ENCODE measurements around the gene FAM186B.

FAM186B gene

GRCh38 chr12:49626169-49626835 is 20.9 kb upstream of the FAM186B start:
- H3K27me3 Mint-ChIP-seq (ENCODE audit: low read depth, poor library complexity), result peaks cover 7% of the 10 kb centered on the region
- H3K4me1 Mint-ChIP-seq, result peaks cover 25% of the 10 kb centered on the region
- no peaks in the 10 kb centered on the region for H3K36me3 Mint-ChIP-seq (ENCODE audit: low read depth)
- H3K27ac Mint-ChIP-seq, result no peak overlapping the region
- no peak for DNase-seq
- no peaks in the 10 kb centered on the region for H3K9me3 Mint-ChIP-seq
- H3K4me3 Mint-ChIP-seq, result no peak overlapping the region
- TF ChIP-seq, protein P1, sequence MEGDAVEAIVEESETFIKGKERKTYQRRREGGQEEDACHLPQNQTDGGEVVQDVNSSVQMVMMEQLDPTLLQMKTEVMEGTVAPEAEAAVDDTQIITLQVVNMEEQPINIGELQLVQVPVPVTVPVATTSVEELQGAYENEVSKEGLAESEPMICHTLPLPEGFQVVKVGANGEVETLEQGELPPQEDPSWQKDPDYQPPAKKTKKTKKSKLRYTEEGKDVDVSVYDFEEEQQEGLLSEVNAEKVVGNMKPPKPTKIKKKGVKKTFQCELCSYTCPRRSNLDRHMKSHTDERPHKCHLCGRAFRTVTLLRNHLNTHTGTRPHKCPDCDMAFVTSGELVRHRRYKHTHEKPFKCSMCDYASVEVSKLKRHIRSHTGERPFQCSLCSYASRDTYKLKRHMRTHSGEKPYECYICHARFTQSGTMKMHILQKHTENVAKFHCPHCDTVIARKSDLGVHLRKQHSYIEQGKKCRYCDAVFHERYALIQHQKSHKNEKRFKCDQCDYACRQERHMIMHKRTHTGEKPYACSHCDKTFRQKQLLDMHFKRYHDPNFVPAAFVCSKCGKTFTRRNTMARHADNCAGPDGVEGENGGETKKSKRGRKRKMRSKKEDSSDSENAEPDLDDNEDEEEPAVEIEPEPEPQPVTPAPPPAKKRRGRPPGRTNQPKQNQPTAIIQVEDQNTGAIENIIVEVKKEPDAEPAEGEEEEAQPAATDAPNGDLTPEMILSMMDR (IDR thresholded peaks at IDR 0.05), result no peak

DNA sequence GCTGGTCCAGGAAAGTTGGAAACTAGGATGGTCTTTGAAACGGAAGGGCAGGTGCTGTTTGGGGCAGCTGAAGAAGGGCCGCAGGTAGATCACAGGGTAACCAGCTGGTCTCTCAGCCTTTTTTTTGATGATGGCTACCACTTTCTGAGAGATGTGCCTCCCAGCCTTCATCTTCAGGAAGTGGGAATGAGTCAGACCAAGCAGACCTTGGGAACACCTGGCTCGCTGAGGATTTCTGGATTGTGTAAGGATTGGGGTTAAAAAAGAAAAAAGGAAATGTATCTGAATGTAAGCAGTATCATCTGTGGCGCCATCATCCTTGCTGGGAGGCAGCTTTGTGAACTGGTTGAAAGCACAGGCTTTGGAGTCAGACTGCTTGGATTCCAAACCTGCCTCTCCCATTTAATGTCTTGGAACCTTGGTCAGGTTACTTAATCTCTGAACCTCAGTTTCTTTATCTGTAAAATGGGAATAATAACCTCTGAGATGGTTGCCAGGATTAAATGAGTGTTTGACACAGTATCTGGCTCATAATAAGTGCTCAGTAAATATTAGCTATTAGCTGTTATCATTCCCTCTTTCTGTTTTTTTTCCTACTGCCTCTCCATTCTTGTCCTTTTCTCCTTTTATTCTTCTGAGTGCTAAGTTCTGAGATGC is 19.6 kb upstream of the FAM186B start:
- peak overlapping the region; percentile 52 for H3K4me3 Mint-ChIP-seq
- H3K27me3 Mint-ChIP-seq (ENCODE audit: low read depth, poor library complexity), result peaks cover 7% of the 10 kb centered on the region
- H3K27ac Mint-ChIP-seq, result peak overlapping the region; percentile 81
- peaks cover 33% of the 10 kb centered on the region for H3K4me1 Mint-ChIP-seq
- no peak for DNase-seq
- H3K36me3 Mint-ChIP-seq (ENCODE audit: low read depth), result no peaks in the 10 kb centered on the region
- TF ChIP-seq, protein P1 (IDR thresholded peaks at IDR 0.05), result no peak
- H3K9me3 Mint-ChIP-seq, result no peaks in the 10 kb centered on the region

DNA sequence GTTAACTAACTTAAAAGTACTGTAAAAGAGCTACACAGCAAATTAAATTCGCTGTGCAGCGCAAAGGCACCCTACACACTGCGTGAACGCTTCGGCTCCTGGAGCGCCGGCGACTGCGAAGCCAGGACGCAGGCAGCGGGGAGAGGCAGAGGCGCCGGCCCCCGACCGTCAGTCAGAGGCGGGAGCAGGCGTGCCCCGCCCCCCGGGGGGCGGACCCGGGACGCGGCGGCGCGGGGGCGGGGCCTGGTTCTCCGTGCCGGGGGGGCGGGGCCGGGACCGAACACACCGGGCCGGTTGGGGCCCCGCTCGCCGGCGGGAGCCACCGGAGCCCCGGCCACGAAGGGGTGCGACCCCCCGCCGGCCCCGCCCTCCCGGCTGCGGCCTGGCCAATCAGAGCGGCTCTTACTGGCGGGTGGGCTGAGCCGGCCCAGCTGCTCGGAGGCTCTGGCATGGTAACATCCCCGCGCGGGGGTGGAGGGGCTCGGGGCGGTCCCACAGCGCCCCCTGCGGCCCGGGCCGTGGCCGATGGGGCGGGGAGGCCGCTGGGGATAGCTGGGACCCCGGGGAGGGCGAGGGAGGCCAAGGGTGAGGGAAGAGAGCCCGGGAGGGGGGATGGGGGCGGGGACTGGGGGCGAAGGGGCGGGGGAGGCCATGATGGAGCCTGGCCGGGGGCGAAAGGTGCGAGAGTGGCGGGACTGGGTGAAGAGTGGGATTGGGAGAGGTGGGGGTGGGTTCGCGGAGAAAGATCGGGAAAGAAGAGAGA is 17.9 kb upstream of the FAM186B start, which contains the start of gene PRPF40B:
Gene PRPF40B (plus strand): TSS at position 420 of the 763 bp plus-strand sequence. CDS start 30 bp downstream, at position 450.
- TF ChIP-seq, protein P1 (IDR thresholded peaks at IDR 0.05), result peak; percentile 48
- H3K27me3 Mint-ChIP-seq (ENCODE audit: low read depth, poor library complexity), result peaks cover 4% of the 10 kb centered on the region
- peaks cover 33% of the 10 kb centered on the region for H3K4me1 Mint-ChIP-seq
- DNase-seq, result peak; percentile 92
- H3K27ac Mint-ChIP-seq, result peak within 1 kb of the TSS; percentile 90
- H3K9me3 Mint-ChIP-seq, result no peaks in the 10 kb centered on the region
- peak within 1 kb of the TSS; percentile 89 for H3K4me3 Mint-ChIP-seq
- H3K36me3 Mint-ChIP-seq (ENCODE audit: low read depth), result no peaks in the 10 kb centered on the region

DNA sequence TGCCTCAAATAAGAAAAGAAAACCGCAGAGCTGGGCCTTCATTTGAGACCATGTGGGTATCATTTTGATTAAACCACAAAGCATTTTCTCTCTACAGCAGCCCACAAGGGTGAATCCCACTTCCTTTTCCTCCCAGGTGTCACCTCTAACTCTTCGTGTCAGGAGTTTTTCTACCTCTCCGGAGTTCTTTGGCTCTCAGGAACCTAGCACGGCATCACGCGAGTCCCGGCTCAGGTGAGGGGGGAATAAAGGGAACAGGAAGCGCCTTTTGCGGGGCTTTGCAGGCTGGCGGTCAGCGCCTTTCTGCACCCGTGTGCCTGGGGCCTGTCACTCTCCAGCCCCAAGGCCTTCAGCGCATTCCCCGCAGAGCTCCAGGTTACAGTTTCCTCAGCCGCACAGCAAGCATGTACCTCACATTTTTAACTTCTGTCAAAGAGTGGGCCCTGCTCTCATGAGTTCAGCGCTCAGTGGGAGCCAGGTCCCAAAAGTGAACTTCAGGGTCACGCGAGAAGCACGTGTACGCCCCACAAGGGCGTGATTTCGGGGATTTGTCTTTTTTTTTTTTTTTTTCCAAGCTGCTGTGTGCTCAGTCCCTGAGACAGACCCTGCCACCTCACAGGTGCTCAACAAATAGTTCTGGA is 17.2 kb upstream of the FAM186B start:
- TF ChIP-seq, protein P1 (IDR thresholded peaks at IDR 0.05), result no peak
- no peaks in the 10 kb centered on the region for H3K36me3 Mint-ChIP-seq (ENCODE audit: low read depth)

DNA sequence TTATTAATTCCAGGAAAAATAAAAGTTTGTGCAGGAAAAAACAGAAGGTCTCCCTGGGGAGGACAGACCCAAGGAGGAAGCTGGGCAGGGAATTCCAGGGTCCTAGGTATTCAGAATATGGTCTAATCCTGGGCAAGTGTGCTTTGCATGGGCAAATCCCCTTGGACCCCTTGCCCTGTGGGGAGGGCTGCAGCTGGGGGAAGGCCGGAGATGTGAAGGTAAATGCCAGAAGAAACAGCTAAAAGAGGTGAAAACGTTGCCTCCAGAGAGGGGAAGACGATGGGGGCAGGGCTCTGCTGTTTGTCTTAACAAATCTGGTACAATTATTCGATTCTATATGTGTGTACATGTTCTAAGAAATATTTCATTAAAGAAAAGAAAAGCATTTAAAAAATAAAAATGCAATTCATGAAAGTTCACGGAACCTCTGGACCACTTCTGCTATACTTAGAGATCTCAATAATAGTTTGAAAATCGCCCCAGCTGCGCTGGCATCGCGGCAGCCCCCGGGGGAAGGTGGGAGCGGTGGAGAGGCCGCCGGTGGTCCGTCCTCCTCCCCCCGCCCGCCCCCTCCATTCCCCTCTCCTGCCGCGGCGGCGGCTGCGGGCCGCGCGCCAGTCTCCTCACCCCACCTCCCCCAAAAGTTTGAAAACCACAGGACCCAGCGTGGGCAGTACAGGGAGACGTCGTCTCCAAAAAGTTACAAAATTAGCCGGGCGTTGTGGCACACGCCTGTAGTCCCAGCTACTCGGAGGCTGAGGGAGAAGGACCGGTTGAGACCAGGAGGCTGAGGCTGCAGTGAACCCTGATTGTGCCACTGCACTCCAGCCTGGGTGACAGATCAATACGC is 16.4 kb upstream of the FAM186B start:
- Mint-ChIP-seq H3K4me3 (peak overlapping the region; percentile 89), H3K4me1 (peaks cover 35% of the 10 kb centered on the region), H3K27ac (no peak overlapping the region), H3K9me3 (peaks cover 1% of the 10 kb centered on the region), H3K36me3 (ENCODE audit: low read depth) (no peaks in the 10 kb centered on the region), H3K27me3 (ENCODE audit: low read depth, poor library complexity) (peaks cover 8% of the 10 kb centered on the region)
- TF ChIP-seq, protein P1 (IDR thresholded peaks at IDR 0.05), result no peak
- no peak for DNase-seq

More for the DNA sequence above, 17.2 kb upstream of the FAM186B start:
- Mint-ChIP-seq H3K9me3 (no peaks in the 10 kb centered on the region), H3K4me1 (peaks cover 33% of the 10 kb centered on the region), H3K4me3 (peak overlapping the region; percentile 89), H3K27me3 (ENCODE audit: low read depth, poor library complexity) (peaks cover 4% of the 10 kb centered on the region), H3K27ac (peak overlapping the region; percentile 90)
- peak; percentile 29 for DNase-seq
